Neutrophil (primary cell): ENCODE measurements around the gene LSP1.

Source experiments
- H3K27ac ChIP-seq: fragments of 200-600 bp; sonication (generic); 2 replicates; pipeline ENCODE4 v1.5.1; 2016; ENCODE audit warnings: mild to moderate bottlenecking, moderate library complexity
- H3K27me3 ChIP-seq: fragments of 200-600 bp; sonication (generic); 2 replicates; pipeline ENCODE4 v1.6.0; 2016; ENCODE audit warnings: mild to moderate bottlenecking
- H3K36me3 ChIP-seq: fragments of 200-600 bp; sonication (generic); 2 replicates; pipeline ENCODE4 v1.5.1; 2017
- H3K4me1 ChIP-seq, 2 experiments: fragments of 200-600 bp in 1 of 2; sonication (generic) in 1 of 2; 1 replicate in 1 of 2; 2 replicates in 1 of 2; pipeline versions ENCODE4 v1.5.1 to v1.6.1; 2013 to 2016; ENCODE audit warnings: low read depth in 1 of 2, low read length in 1 of 2, mild to moderate bottlenecking in 1 of 2, moderate library complexity in 1 of 2; ENCODE audit not compliant: control insufficient read depth in 1 of 2, insufficient read depth in 1 of 2
- H3K4me3 ChIP-seq, 2 experiments: fragments of 200-600 bp in 1 of 2; sonication (generic) in 1 of 2; 1 replicate in 1 of 2; 2 replicates in 1 of 2; pipeline ENCODE4 v1.5.1; 2013 to 2016; ENCODE audit warnings: low read depth in 1 of 2, low read length in 1 of 2, mild to moderate bottlenecking in 1 of 2, moderate library complexity in 1 of 2
- H3K9me3 ChIP-seq: fragments of 200-600 bp; sonication (generic); 2 replicates; pipeline ENCODE4 v1.5.1; 2016
- TF ChIP-seq, protein P1 (sequence below): fragments of 200-600 bp; sonication (generic); IDR thresholded peaks from 2 replicates; pipeline ENCODE4 v1.5.1; 2016; ENCODE audit warnings: antibody characterized with exemption

Gene LSP1

DNA sequence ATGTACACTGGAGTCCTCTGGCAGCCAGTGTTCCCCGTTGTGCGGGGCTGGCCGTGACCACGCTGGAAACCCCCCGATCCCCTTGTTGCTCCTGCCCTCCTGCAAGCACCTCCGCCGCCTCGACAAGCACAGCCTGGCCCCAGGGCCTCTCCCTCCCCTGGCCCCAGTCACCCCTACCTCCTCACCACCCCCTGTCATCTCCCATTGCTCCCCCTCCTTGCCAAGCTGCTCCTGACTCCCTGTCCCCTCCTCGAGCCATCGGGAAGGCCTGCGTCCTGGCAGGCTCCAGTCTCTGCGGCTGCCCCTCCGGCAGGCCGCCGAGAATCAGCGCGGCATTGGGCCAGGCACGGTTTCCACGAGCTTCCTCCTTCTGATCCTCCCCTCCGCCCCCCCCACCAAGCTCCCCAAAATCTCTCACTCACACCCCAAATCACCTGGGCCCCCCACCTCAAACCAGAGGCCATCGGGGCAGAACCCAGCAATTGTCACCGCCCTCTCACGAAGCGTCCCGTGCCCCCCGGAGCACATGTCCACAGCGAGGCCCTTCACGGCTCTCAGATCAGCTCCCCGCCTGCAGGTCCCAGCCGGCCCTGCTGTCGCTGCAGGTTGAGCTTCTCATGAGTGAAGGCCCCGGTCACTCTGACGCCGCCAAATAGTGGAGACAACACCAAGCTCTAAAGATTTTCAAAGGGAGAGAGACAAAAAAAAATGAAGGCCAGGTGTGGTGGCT, 5.7 kb upstream of the LSP1 start:
- H3K36me3 ChIP-seq = no peaks in the 10 kb centered on the region
- H3K4me1 ChIP-seq = peaks cover 97 to 98% of the 10 kb centered on the region in 2 experiments
- no peaks in the 10 kb centered on the region for H3K9me3 ChIP-seq
- TF ChIP-seq, protein P1, sequence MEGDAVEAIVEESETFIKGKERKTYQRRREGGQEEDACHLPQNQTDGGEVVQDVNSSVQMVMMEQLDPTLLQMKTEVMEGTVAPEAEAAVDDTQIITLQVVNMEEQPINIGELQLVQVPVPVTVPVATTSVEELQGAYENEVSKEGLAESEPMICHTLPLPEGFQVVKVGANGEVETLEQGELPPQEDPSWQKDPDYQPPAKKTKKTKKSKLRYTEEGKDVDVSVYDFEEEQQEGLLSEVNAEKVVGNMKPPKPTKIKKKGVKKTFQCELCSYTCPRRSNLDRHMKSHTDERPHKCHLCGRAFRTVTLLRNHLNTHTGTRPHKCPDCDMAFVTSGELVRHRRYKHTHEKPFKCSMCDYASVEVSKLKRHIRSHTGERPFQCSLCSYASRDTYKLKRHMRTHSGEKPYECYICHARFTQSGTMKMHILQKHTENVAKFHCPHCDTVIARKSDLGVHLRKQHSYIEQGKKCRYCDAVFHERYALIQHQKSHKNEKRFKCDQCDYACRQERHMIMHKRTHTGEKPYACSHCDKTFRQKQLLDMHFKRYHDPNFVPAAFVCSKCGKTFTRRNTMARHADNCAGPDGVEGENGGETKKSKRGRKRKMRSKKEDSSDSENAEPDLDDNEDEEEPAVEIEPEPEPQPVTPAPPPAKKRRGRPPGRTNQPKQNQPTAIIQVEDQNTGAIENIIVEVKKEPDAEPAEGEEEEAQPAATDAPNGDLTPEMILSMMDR = no peak
- H3K27me3 ChIP-seq = no peaks in the 10 kb centered on the region
- no peak overlapping the region for H3K4me3 ChIP-seq
- peak overlapping the region; percentile 100 for H3K27ac ChIP-seq

DNA sequence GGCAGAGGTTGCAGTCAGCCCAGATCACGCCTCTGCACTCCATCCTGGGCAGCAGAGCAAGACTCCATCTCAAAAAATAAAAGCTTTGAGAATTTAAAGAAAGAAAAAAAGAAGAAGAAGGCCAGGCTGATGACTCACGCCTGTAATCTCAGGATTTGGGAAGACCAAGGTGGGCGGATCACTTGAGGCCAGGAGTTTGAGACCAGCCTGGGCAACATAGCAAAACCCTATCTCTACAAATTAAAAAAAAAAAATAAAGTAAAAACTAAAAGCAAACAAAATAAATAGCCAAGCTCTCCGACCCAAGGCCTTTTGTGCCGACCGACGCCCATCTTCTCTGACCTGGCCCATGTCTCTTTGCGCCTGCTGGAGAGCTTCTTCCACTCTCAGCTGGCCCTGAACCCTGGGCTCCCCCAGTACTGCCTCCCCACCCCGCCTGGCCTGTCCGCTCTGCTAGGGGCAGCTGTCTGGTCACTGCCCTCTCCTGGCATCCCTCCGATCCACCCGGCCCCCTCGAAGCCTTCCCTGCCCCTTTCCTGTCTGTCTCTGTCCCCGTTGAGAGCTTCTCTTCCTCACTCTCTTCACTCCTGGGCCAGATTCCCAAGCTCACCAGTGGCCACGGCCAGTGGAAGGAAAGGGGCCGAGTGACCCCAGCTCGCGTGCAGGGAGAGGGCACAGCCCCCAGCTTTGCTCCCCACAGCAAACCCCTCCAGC, 4.8 kb upstream of the LSP1 start:
- H3K36me3 ChIP-seq = no peaks in the 10 kb centered on the region
- H3K4me1 ChIP-seq = peaks cover 92 to 98% of the 10 kb centered on the region in 2 experiments
- TF ChIP-seq, protein P1 = no peak
- no peaks in the 10 kb centered on the region for H3K27me3 ChIP-seq
- H3K9me3 ChIP-seq = no peaks in the 10 kb centered on the region
- H3K4me3 ChIP-seq = no peak overlapping the region
- peak overlapping the region; percentile 100 for H3K27ac ChIP-seq

DNA sequence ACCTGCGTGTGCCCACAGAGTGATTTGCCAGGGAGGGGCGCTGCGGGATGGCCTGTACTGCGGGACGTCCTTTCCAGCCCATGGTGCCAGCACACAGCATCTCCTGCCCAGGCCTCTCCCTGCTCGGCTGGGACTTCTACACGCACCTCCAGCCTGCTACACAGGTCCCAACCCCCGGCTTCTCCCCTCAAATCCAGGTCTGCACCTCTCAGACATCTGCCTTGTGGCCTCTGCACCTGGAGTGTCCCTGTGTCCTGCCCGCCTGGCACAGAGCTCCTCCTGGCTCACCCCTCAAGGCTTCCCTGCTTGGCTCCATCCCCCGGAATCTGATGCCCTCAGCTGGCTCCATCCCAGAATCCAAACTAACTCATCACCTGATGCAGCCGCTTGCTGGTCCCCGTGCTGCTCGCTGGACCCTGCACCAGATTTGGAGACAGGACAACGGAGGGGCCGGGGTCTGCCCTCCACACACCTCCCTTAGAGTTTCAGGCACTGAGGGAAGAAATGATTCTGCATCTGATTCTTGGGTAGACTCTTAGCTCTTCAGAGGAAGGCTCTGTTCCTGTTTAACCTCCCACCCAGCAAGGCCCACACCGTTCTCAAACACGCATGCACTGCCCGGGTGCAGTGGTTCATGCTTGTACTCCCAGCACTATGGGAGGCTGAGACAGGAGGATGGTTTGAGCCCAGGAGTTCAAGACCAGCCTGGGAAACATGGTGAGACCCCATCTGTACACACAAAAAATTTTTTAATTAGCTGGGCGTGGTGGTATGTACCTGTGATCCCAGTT, 4.0 kb upstream of the LSP1 start:
- TF ChIP-seq, protein P1 = no peak
- H3K27ac ChIP-seq = peak overlapping the region; percentile 100
- H3K4me1 ChIP-seq = peaks cover 85 to 91% of the 10 kb centered on the region in 2 experiments
- no peaks in the 10 kb centered on the region for H3K36me3 ChIP-seq
- H3K27me3 ChIP-seq = no peaks in the 10 kb centered on the region
- no peaks in the 10 kb centered on the region for H3K9me3 ChIP-seq
- peak overlapping the region in 1 of 2 experiments; percentile 81 for H3K4me3 ChIP-seq

DNA sequence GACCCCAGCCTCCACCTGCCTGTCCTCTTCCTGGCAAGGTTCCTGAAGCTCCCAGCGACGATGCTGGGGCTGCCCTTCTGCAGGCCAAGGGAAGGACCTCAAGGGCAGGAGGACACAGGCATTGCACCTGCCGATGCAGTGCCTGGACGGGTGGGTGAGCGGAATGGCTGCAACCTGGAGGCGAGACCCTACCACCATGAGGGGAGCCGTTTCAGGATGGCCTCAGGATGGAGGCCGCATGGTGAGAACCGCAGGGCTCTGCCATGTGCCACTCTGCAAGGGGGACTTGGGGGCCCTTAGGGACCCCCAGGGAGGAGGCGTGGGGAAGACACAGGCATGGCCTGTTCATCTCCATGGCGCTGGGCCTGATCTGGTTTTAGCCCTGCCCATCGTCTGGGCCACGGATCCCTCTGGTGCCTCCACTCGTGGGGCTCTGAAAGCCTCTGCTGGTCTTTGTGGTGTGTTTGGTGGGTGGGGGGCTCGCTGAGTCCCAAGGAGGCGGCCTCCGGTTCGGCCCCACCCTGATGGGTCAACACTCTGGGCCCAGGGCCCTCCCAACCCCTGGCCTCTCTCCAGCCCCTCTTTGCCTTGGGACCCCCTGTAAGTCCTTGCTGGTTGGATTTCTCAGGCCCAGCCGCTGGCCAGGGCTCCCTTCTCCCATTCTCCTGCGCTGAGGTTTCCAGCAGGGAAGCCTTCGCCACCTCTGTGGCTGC, 1.3 kb upstream of the LSP1 start:
- TF ChIP-seq, protein P1 = no peak
- peak overlapping the region; percentile 81 to 100 for H3K4me3 ChIP-seq
- peaks cover 25% of the 10 kb centered on the region for H3K36me3 ChIP-seq
- peaks cover 85 to 91% of the 10 kb centered on the region in 2 experiments for H3K4me1 ChIP-seq
- no peaks in the 10 kb centered on the region for H3K27me3 ChIP-seq
- no peaks in the 10 kb centered on the region for H3K9me3 ChIP-seq
- peak overlapping the region; percentile 100 for H3K27ac ChIP-seq

DNA sequence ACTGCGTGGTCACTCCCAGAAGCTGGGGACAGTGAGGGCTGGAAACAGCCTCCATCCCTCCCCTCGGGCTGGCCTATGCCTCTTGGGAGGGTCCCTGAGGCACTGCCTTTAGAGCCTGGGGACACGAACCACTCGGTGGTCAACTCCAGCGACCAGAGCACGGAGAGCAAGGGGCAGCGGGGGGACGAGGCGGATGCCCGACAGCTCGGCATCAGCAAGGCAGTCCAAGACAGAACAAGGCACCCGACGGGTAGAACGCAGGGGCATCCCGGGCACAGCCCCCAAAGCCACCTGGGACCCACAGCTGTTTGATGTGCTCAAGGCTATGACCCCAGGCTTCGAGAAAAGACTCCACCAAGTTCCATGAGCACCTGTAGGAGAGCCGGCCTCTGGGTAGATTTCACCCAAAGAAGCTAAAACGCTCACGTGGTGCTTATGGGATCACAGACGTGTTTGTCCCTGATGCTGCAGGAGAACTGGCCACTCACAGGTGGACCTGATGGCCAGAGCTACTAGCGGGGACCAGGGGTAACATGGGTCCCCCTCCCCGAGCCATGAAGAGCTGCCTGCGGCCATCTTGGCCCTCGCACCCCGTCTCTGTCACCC, 510 bp upstream of the LSP1 start:
- no peaks in the 10 kb centered on the region for H3K27me3 ChIP-seq
- TF ChIP-seq, protein P1 = no peak
- peak overlapping the region; percentile 100 for H3K27ac ChIP-seq
- peaks cover 85 to 91% of the 10 kb centered on the region in 2 experiments for H3K4me1 ChIP-seq
- H3K4me3 ChIP-seq = peak overlapping the region; percentile 81 to 100
- peaks cover 33% of the 10 kb centered on the region for H3K36me3 ChIP-seq
- no peaks in the 10 kb centered on the region for H3K9me3 ChIP-seq
